NCI-H69 (cell line): ENCODE data around the gene PASK.
A peak's percentile ranks its signal among the peaks of the same experiment; 100 is the strongest.

Source experiments
- DNase-seq: peaks from one replicate; lab custom pipeline; 2025; lab: John Stamatoyannopoulos, UW

PASK gene

GRCh38 chr2:241180495-241180894, 31.2 kb upstream of the PASK start:
- no peak for DNase-seq

DNA sequence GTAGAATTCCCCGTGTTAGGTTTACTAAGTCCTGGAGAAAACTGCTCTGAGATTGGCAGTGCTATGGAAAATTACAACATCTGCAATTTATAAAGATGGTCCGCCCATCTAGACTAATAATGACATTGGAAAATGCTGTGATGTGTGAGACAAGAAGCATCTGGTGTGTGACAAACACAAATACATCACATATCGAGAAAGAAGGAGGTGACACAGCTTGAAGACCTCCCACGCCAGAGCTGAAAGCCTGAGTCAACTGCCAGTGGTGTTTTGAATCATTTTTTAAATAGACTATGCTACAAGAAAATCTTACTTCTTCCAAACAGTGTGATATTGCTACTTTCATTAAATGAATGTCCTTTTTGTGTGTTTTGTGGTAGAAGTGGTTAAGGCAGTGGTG, 30.6 kb upstream of the PASK start:
- no peak for DNase-seq

GRCh38 chr2:241178961-241179360, 29.7 kb upstream of the PASK start:
- no peak for DNase-seq

GRCh38 chr2:241177526-241178334, 28.5 kb upstream of the PASK start:
- no peak for DNase-seq

- DNase-seq: no peak
These were observed 24.3 kb upstream of the PASK start for GRCh38 chr2:241173557-241173956.

DNA sequence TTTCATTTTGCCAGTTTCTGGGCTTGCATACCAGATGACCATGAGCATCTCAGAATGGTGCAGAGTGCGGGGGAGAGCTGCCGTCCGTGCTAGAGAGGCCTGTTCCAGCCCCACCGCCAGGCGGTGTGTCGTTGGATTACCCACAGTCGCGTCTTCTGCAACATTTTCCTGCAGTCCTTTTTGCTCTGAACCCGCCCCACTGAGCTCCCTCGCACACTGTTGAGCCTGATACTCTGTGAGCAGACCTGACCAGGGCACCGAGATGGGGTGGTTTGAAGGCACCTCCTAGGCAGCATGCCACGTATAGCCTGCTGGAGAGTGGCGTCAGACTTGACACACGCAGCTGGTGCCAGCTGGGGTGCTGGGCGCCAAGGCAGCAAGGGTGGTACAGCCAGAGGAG, 19.1 kb upstream of the PASK start:
- no peak for DNase-seq

- DNase-seq: no peak
These were observed 14.4 kb upstream of the PASK start for GRCh38 chr2:241163601-241164118.

DNA sequence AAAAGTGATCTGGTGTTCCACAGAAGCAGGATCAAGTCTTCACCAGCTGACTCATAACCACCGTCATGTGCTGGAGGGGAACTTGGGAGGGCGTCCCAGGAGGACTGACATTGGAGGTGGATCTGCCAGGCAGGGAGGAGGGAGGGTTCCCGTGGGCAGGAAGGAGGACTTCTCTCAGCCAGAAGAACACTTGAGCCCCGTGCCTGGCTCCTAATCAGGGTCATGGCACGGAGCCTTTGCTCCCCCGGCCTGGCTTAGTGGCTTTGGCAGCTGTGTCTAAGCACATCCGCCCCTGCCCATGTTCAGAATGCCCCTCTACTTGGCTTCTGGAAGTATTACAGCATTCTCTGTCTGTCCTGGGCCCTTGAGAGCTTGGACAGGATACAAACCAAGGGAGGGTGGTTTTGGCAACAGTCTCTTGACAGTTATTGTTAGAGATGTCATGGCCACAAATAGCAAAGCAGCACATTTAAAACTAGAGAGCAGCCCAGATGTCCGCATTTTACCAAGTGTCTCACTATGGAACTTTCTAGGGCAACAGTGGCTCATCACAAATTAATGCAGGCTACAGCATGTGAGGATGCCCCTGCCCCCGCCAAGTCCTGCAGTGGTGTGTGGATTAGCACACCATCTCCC, 12.5 kb upstream of the PASK start:
- no peak for DNase-seq

DNA sequence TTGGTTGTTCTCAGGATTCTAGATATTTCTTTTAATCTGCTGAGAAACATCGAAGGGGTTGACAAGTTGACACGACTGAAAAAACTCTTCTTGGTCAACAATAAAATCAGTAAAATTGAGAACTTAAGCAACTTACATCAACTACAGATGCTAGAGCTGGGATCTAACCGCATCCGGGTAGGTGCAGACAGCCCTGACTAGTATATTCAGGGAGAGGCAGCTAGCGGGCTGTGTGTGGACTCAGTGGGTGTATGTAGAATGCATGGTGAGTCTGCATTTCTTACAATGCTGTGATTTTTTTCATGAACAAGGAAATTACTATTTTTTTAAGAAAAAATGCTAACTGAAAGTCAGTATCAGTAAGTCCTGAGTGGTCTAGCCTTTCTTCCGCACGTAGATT, 11.0 kb upstream of the PASK start:
- DNase-seq: no peak

- no peak for DNase-seq
These were observed 9.8 kb upstream of the PASK start for GRCh38 chr2:241159116-241159515.

DNA sequence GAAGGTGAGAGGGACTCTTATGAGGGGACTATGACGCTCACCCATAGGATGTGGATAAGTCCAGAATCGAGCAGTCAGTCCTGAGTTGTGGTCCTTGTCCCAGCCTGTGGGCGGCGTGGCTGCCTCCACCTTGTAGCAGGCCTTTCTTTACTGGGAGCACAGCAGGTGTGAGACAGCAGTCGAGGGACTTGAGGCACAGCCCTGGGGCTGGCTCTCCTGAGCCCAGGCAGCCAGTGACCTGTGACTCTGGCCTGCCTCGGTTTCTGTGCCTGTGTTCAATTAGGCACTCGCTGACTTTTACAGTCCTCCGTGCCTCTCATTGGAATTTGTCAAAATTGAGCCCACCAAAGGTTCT, 9.3 kb upstream of the PASK start:
- DNase-seq: no peak

DNA sequence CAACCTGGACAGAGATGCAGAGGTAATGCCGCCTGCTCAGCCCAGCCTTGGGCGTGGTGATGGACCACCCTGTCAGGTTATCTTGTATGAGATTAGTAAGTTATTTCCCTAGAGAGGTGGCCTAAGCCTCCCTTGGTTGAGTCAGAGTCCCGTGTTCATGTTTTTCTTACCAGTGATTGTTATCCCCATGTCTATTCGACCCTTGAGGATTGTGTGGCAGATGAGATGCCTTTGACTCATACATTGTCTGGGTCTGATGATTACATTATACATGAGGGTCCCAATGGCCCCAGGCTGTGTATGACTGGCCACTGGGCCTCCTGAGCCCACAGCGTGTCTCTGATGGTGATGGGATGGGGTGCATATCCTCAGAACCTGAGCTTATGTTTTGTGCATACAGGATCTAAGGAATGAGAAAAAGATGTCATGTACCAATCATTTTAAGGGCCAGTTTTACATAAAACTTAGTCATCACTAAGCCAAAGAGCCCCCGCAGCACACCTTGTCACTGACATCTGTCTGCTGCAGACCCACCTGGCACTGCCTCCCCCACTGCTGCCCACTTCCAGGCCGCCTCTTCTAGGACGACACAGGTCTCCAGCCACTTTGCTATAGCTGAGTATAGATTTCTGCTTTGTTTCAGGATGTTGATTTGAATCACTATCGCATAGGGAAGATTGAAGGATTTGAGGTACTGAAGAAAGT, 8.7 kb upstream of the PASK start:
- DNase-seq: no peak

DNA sequence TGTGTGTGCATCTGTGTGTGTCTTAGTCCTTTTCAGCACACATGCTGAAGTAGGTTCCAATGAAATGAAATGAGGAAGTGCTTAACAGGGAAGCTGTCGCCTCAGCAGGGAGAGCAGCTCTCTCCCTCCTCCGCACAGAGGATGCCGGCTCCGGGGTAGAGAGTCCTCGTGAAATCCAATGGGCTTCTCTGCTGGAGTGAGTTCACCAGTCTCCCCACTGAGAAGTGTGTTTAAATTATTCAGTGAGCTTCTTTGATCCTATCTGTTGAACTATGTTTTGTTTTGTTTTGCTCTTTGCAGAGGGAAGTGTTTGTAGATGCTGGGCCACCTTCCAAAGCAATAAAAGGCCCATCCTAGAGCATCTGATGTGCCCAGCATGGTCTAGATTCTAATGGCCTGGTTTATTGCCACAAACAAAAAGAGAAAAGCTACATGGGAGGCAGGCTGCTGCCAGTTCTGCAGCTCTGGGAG, 7.7 kb upstream of the PASK start:
- peak; percentile 6 for DNase-seq

DNA sequence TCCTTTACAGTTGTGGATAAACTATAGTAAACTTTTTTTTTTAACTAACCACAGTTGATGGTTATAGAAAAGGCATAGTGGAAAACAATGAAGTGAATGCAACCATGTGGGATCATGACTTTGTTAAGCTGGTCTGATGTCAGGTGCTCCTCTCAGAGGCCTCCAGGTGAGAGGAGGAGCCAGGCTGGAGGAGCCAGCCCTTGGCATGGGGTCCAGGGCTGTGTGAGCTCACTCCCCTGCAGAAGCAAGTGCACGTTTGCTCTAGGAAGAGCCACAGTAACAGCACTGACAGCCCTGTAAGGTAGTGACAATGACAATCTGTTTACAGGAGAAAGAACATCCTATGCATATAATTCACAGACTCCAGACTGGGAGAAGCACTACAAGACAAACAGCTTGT, 6.7 kb upstream of the PASK start:
- DNase-seq: no peak

GRCh38 chr2:241154915-241155314, 5.6 kb upstream of the PASK start:
- no peak for DNase-seq

- DNase-seq: no peak
These were observed 4.3 kb upstream of the PASK start for GRCh38 chr2:241153616-241154015.

GRCh38 chr2:241151934-241152660, 2.8 kb upstream of the PASK start:
- no peak for DNase-seq

DNA sequence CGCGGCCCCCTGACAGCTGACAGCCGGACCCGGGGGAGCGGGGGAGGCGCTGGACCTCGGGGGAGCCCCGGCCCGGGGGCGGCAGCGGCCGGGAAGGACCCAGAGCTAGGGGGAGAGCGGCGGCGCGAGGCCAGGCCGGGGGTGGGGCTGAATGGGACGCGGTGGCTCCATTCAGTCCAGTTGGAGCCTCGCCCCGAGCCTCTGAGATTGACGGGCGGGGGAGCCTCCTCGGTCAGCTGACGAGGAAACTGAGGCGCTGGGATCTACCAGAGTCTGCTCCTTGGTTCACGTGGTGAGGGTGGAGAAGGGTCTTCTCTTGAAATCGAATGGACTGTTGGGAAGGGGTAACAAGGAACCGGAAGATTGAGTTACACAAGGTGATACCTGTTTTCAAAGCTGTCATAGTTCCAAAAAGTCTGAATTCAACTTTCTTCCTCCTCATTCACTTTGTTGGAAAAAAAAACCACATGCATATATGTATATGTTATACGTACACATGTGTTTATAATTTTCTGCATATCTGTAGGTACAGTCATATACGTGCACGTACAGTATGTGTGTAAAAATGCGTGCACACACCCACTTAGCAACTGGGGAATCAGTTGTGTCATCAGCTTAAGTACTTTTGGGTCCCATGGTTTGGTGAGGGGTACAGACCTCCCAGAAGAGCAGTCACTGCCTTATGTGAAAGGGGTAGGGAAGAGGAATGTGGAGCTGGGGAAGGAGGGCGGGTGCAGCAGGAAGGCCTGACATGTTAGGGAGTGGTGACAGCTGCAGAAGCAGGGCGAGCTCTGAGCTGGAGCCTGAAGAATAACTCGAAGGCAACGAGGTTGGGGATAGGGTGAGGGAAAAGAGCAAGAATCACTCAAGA, 1.6 kb upstream of the PASK start:
- DNase-seq: peak; percentile 26

- peak; percentile 96 for DNase-seq
These were observed 820 bp upstream of the PASK start, which contains the start of gene PPP1R7 for GRCh38 chr2:241149925-241150659. Gene PPP1R7, plus strand, starts transcription at chr2:241150467. Its CDS starts 29 bp downstream, at chr2:241150496.

DNA sequence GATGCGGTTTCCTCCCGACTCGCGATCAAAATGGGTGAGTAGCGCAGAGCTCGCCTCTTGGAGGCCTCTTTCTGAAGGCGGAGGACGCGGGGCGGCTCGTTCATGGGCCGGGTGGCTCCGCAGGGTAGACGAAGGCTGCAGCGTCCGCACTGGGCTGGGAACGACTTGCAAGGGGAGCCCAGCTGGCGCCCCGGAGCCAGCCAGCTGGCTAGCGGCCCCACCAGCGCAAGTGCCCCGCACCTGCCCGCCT, 328 bp upstream of the PASK start:
- DNase-seq: no peak

DNA sequence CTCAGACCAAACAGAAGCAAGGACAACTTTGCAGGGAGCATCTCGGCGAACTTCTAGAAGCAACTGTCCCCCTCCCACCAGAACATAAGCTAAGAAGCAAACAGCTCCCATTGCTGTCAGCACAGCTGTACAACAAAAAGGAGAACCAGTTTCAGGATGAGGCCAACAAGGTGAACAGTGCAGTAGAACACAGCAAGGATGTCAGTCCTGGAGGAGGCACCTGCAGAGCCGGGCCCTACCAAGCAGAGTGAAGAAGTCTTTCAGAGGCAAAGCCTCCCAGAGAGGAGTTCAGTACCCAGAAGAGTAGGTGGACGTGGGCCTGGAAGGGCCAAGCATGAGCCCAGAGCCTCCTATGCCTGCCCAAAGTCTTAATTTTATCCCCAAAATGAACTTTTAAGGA, 1.0 kb downstream of the PASK start:
- DNase-seq: peak; percentile 10
